NCI-H146 treated with DMSO at 0.1 percent for 48 hours (cell line): ENCODE results near the gene OTULIN.

Experiments
- DNase-seq: peaks from one replicate; lab custom pipeline; 2025; ENCODE audit not compliant: unreplicated experiment; lab: John Stamatoyannopoulos, UW

OTULIN gene

DNA sequence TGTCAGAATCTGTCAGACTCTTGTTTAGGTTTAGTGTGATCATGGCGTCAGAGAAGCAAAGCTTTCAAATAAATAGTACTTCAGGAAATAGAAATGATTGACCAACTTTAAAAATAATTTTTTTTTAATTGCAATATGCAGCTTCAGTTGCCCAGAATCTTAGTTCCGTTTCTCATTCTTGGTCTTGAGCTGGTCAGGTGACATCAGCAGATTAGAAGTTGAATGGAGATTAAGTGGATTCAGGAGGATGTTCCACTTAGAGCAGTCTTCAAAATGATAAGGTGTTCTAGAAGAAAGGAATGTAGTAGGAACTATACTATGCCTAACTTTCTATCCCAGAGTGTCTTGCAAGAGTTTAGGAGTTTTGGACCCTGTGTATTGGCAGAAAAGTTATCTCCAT, 30.6 kb downstream of the OTULIN start:
- no peak for DNase-seq

DNA sequence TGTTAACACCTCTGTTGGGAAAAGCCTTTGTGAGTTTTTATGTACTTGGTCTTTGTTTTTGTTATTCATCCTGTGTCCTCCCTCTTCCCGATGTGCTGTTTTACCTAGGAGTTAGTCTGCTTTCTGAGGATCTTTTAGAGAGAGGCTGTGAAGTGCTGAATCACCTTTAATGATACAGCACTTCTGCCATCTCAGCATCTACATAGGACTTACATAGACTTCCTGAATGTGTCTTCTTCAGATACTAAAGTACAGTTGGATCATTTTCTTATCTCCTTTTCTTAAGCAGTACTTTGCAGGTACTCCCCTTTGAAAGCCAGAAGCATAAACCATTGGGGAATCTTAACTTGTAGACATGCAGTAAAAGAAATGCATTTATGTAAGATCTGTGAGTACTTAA, 31.5 kb downstream of the OTULIN start:
- DNase-seq = no peak

DNA sequence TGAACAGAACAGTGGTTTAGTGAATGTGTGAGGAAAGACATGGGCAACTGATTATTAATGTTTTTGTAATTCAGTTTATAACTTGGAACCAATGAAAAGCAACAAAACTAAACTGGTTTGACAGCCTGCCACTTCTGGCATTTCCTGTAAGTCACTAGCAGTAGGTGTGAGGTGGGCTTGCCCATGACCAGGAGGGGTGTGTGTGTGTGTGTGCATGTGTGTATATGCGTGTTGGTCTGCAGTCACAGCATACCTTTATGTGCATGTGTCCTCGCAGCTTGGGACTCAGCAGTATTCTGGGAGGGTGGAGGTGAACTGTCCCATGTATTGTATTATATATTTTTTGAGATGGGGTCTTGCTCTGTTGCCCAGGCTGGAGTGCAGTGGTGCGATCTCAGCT, 32.3 kb downstream of the OTULIN start:
- no peak for DNase-seq

DNA sequence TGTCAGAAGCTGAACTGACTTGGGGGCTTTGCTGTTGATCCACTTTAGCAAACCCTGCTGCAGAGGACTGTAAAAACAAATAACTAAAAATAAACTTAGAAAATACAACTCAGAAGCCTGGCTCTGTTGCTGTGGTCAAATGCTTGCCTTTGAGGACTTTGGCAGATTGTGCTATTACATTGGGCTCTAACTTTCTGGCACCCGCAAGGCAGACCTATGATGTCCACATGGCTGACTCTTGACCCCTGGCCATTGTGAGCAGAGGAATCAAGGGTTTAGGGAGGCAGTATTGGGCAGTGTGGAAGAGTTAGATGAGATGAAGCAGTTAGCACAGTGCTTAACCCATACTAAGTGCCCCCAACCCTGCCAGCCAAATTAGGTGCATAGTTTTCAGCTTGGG, 34.0 kb downstream of the OTULIN start:
- no peak for DNase-seq

DNA sequence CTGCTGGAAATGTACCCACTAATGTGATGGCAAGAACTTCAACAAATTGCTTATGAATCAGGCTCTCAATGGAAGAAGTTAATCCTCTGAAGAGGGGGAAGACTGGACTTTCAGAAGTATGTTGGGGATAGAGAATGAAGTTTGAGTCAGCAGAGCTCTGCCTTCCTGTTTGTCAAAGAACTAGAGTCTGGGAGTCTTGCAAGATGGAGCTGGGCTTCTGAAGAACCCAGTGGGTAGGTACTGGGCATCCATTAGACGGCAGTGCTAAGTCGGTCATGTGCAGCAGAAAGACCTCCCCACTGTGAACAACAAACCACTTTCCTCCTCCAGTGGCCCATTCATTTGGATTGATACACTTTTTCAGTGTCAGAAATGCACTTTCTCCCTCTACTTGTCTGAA, 34.6 kb downstream of the OTULIN start:
- no peak for DNase-seq

DNA sequence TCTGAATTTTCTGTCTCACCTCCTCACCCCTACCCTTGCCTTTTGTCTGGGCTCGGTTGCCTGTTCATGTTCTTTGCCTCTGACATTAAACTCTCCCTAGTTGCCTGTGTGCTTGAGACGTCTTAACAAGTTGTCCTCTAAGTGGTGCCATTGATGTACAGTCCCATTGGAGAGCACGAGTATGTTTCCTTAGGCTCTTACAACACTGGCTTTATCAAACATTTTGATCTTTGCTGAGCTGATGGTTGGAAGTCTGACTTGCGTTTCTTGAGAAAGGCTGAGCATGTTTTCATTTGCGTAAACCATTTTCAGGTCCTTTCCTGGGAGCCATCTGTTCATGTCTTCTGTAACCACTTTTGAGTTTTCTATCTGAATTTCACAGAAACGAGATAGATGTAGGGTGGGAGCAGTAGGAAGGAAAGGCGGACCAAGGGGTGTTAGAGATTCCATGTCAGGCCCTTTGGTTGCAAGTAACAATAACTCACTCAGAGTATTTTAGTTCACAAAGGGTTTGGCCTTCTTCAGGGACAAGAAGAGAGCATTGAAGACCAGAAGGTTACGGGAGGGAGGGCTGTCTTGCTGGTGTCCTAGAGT, 35.4 kb downstream of the OTULIN start:
- DNase-seq = no peak

DNA sequence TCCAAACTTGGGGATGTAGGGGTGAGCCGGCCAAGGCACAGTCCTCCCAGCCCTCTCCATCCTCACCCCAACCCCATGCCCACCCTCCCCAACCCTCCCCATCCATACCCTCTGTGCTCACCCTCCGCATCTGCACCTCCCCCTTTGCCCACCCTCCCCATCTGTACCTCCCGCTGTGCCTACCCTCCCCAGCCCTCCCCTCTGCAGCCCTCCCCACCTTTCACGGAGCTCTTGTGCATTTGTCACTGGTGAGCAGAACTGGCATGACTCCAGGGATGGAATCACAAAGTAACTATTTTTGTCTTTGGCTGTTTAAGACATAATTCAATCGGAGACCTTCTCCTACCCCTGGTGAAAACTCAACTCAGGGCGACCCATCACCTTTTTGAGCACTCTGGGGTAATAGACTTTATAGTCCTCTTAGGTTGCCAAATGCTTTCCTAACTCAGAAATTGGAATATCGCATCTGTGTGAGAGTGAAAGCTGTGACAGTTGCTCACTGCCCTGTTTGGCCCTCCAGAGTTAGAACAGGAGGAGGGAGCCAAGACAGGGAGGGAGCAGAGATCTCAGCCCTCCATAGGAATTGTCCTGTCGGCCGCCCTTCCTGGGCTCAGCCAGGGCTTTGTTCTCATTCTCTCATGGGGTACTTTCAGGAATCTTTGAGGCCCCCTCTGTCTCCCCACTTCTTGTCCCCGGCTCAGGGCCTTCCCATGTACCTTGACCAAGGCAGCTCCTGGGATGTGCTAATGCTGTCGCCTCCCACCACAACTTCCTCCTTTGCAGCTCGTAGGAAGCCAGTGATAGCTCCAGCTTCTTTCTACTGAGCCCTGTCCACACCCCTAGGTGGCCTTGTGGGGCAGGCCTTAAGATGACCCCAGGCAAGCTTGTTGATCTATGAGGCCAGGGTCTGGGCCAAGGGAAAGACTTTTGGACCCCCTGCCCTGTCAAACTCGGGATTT, 36.2 kb downstream of the OTULIN start:
- no peak for DNase-seq

DNA sequence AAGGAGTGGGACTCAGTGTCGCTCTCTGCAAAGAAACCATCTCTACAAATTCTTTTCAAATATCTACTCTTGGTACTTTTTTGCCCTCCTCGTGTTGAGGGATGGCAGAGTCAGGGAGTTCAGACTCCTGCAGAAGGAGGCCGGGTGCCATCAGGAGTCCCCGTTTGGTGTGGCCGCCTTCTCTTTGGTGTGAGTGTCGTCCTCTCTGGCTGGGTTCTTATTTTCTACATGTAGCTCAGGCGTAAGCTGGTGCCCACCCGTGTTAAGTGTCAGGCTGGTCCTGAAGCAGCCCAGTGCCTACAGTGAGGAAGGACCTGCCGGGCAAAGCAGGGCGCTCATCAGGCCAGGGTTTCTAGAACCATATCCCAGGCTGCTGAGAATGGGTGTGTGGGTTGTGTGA, 37.0 kb downstream of the OTULIN start:
- DNase-seq = no peak

DNA sequence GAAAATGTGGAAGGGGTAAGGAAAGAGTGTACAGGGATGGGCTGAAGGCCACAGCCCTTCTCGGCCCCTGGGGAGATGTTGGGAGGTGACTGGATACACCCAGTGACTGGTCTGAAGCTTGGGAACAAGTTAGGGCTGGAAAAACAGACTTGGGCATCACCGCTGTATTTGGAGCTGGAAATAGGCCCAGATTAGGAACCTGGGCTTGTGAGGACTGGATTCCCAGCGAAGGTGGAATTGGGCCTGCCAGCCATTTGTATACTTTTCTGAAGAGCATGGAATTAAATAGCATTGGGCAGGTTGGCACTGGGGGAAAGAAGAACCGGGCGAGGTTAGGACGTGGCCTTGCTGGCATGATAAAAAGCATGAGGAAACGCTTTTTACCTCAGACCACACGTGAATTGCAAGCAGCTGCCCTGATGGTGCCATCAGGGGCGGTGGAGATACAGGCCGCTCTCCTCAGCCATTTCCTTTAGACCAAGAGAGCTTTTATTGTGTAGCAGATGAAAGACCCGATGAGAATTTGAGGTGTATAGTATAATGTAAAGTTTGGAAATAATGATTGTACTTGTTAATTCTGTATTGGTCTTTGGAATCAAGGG, 37.8 kb downstream of the OTULIN start:
- DNase-seq = no peak

DNA sequence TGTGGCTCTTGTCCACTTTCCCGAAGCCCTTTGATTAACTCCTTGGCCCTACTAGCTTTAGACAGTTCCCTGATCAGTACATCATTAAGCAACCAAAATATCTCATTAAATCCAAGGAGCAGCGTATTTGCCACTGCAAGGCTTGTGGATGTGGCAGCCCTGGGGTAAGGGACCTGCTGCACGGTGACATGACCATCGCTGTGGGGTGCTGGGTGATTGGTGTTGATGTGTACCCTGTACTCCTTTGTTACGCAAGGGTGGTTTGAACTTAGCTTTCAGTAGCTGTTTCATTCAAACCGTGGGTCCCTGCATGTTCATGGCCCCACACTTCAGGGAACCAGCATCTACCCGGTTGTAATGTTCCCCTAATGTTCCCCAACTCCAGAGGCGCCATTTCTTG, 41.0 kb downstream of the OTULIN start:
- no peak for DNase-seq

DNA sequence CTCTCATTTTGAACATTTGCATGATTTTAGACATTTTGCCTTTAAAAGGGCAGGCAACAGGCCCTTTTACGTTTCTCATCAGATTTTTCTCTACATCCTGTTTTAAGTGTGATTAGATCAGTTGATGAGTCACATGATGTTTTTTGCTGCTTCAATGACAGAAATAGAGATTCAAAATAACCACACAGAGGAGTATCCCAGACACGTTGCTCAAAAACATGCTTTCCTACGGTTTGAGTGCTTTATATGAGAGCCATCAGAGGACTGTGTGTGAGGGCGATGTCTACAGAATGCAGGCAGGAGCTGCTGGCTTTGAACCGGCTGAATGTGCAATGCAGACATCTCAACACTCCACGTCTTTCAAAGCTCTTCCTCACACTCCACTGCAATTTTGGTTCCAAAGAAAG, 42.1 kb downstream of the OTULIN start:
- no peak for DNase-seq

DNA sequence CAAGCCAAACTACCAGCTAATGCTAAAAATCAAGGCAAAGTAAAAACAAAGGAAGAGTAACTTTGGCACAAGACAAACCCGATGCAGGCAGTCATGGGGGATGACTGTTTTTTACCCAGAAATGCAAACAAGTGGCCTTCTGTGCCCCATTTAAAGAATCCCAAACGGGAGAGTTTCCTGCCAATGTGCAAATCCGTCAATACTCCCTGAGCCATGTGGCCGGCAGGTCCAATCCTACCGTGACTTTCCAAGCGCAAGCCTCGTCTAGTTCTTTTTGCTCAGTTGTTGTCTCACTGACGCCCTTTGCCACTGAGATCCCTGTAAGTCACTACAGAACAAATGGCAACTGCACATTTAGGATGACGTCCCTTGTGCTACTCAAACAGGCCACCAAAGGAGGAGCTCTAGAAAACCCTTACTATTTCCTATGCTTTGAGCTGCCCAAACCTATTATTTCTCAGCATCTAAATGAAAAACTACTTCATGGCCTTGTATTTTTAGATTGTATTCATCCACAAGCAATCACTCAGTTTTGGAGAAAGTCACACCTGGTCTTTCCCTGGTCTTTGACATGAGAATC, 43.4 kb downstream of the OTULIN start:
- DNase-seq = no peak

DNA sequence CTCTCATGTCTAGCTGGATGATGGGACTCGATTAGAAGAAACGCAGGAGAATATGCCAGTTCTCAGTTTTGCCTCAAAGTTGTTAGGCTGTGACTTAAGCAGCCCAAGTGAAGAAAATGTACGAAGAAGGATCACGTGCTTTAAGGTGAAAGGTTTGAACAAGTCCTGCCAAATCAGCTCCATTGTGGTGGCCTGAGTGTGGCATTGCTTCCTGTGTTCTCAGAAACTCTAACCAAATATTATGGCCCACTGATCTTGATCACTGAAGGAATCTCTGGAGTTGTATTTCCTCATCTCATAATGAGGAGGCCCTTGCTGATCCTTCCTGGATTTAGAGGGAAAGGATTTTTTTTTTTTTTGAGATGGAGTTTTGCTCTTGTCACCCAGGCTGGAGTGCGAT, 44.0 kb downstream of the OTULIN start:
- DNase-seq = no peak

DNA sequence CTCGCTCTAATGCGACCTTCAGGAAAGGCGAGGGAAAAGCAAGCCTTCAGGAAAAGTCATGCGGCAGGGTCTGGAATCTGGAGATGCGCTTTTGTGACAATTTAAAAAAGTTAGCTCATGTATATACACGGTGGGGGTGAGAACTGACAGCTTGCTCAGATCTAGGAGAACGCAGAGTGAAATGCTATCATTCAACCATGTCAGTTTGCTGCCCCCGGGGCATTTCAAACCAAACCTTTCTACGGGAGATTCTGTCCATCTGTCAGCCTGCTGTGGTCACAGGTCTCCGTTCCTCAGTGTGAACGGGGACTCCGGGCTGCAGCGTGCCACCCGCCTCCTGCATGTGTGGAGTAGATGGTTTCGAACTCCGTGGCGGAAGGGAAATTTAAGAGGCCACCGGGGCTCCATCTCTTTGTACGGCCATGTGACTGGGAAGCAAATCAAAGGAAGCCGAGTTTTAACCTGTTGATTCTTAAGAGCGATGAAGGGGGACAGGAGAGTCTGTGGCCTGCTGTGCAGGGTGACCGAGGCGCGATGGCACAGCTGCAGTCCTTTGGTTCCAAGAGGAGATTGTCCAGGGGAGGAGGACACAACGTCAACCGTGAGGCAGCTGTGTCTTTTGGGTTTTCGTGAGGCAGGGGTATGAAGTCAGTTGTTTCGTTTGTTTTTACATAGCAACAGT, 45.9 kb downstream of the OTULIN start:
- no peak for DNase-seq

DNA sequence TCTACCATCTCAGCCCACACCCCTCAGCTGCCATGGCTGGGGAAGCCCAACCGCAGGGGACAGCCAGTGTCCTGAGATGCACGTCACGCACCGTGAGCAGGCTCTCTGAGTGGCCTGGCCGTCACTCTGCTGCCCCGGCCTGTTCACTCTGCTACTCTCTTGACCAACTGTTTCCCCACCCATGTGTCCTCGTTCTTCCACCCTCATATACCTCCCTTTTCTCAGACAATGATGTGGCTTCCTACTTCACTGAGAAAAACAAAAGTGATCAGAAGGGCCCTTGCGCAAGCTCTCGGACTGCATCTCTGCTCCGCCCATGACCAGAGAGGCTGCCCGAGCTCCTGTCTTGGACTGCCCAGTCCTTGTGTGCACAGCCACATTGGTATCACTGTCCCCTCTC, 47.6 kb downstream of the OTULIN start:
- no peak for DNase-seq

DNA sequence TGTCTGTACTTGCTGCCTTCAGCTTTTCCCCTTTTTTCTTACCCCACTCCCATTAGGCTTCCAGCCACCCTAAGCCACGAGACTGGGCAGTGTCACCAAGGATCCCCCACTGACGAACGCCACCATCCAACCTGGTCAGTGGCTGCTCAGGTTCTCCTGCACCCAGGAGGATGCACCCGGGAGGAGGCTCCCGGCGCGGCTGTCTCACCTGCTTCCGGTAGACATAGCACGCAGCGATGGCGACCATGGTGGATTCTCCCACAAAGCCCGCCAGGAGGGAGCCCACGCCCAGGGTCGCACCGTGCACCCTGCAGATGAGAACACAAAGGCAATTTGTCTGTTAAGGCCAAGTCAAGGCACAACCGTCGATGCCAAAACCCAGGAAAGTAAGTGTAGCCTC, 48.1 kb downstream of the OTULIN start:
- no peak for DNase-seq

DNA sequence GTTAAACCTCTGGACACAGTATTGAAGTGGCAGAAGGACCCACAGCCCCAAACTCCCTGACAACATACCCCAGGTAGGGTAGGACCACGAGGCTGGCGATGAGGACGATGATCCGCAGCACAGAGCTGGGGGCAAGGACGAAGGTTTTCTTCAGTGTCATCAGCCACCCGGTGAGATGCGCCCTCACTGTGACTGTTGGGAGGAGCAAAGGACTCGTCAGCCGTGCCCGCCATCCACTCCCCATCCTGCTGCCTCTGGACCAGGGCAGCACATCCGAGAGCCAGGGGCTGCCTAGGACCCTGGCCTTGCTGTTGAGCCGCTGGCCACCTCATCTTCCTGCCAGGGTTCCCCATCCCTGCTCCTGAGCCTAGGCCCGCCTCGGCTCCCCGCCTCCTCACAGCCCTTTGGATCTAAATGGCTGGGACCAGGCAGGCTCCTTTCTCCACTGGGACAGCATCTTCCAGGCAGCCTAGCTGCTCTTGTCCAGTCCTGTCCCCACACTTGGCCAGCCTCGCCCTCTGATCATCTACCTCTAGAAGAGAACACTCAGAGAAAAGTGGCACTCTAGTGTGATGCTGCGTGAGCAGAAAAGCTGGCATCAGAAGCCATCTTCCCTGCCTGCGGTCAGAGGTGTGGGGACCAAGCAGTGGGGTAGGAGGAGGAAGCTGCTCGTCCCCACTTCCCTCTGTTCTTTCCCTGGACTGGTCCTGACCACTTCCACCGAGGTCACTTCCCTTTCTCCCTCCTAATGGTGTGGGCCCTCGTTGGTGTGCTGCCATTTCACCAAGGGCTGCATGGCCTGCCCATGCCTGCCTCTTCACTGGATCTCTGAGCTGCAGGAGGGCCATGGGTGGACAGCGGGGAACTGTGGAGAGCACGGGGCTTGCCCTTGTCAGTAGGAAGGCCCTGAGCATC, 49.2 kb downstream of the OTULIN start:
- no peak for DNase-seq

DNA sequence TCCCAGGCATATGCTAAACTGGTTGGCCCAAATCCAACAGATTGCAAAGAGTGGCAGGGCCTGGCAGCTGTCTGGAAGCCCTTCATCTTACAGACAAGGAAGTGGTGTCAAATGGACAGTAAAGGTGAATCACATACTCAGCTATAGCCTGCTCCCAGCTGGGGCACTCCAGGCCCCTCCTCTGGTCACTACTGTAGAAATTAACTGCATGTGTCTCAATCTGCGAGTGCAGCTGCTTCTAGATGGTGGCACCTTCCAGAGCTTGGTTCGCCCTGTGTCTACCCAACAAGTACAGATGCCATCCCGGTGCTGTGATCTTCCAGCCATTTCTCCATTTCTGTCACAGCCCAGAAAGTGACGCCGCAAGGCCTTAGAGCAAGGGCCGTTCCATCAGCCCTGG, 50.2 kb downstream of the OTULIN start:
- DNase-seq = no peak

DNA sequence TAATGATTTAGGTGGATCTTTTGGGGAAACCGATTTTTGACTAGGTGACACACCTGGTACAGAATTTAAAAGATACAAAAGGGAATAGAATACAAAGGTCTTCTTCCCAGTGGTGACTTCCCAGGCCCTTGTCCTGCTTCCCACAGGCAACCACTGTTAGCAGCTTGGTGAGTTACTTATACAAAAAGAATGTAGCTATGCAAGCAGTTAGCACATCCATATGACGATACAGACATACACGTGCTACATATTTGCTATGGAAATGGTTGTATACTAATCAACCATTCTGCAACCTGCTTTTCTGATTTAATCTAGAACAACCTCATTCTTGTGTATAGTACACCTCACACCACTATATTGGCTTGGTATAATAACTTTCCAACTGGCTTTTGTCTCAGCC, 51.0 kb downstream of the OTULIN start:
- no peak for DNase-seq
